Measurements from ENCODE around the gene LEP. TPM values are rescaled to one million over a fixed set of nuclear protein-coding genes. Genes with fewer than 3 reads are reported as not detected.

Gene LEP
- total RNA-seq, 1 experiment from 2014 or later: not detected

DNA sequence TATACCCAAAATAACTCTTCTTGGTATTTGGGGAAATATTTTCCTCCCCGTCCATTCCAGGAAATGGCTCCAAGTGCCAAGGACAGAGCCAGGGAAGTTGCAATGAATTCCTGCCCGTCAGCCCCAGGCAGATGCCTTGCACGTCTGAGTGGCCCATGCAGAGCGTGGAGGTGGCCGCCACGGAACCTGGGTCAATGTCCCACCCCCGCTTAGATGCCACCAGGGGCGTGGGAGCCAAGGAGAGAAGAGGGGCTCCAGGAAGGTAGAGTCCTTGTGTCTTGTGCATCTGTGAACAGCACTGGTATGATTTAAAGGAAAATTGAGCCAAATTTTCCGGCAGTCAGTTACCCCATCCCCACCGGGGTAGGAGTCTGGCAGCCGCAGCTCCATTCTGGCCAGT, 1.6 kb downstream of the LEP start:
- DNase-seq: no peak
- H3K4me3 ChIP-seq (ENCODE audit: low read depth, low read length): no peak overlapping the region
- no peaks in the 10 kb centered on the region for H3K36me3 Mint-ChIP-seq (ENCODE audit: insufficient read depth, unreplicated experiment)
- H3K4me1 Mint-ChIP-seq (ENCODE audit: low read depth, unreplicated experiment): no peaks in the 10 kb centered on the region
- peaks cover 10% of the 10 kb centered on the region for H3K9me3 ChIP-seq
- H3K27ac Mint-ChIP-seq (ENCODE audit: unreplicated experiment): no peak overlapping the region
- H3K36me3 ChIP-seq (ENCODE audit: control insufficient read depth, insufficient read depth, low read length): no peaks in the 10 kb centered on the region
- no peaks in the 10 kb centered on the region for H3K27me3 ChIP-seq (replicated peaks; ENCODE audit: control insufficient read depth, insufficient read depth, low read length)
- ChIA-PET CTCF (no interaction called here), POLR2A (no interaction called here)
- intact Hi-C loops (cut with micrococcal nuclease; ENCODE audit: unreplicated experiment): no loop called here
- BruUV-seq (replicated peaks): no TSS peak
- H3K27me3 Mint-ChIP-seq (ENCODE audit: insufficient read depth, unreplicated experiment): no peaks in the 10 kb centered on the region
- H3K9me3 Mint-ChIP-seq (ENCODE audit: unreplicated experiment): peaks cover 18% of the 10 kb centered on the region
- no peak overlapping the region for H3K4me3 Mint-ChIP-seq (ENCODE audit: unreplicated experiment)
- TF ChIP-seq, protein P1, sequence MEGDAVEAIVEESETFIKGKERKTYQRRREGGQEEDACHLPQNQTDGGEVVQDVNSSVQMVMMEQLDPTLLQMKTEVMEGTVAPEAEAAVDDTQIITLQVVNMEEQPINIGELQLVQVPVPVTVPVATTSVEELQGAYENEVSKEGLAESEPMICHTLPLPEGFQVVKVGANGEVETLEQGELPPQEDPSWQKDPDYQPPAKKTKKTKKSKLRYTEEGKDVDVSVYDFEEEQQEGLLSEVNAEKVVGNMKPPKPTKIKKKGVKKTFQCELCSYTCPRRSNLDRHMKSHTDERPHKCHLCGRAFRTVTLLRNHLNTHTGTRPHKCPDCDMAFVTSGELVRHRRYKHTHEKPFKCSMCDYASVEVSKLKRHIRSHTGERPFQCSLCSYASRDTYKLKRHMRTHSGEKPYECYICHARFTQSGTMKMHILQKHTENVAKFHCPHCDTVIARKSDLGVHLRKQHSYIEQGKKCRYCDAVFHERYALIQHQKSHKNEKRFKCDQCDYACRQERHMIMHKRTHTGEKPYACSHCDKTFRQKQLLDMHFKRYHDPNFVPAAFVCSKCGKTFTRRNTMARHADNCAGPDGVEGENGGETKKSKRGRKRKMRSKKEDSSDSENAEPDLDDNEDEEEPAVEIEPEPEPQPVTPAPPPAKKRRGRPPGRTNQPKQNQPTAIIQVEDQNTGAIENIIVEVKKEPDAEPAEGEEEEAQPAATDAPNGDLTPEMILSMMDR (IDR thresholded peaks at IDR 0.05; ENCODE audit: insufficient read depth in 1 of 2, low read depth in 1 of 2, low read length in 1 of 2, severe bottlenecking in 1 of 2, unreplicated experiment in 1 of 2): no peak
- H3K4me1 ChIP-seq: no peaks in the 10 kb centered on the region

DNA sequence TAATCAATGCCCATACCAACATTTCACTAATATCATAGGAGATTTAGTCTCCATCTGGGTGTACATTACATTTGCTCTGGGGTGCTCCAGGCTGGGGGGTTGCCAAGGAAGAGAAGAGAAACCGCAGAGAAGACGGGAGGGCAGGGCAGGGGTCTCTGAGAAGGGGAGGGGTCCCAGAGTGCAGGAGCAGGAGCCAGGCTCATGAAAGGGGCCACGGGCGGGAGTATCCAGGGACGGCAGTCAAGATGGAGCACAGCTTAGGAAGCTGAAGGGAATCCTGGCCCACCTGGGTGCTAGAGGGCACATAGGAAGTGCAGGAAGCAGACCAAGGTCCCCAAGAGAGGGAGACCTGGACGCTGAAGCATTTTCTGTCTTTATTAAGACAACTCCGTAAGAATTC, 2.2 kb downstream of the LEP start:
- intact Hi-C loops (cut with micrococcal nuclease; ENCODE audit: unreplicated experiment): no loop called here
- TF ChIP-seq, protein P1 (IDR thresholded peaks at IDR 0.05; ENCODE audit: insufficient read depth in 1 of 2, low read depth in 1 of 2, low read length in 1 of 2, severe bottlenecking in 1 of 2, unreplicated experiment in 1 of 2): no peak
- H3K9me3 Mint-ChIP-seq (ENCODE audit: unreplicated experiment): peaks cover 12% of the 10 kb centered on the region
- no peak overlapping the region for H3K27ac Mint-ChIP-seq (ENCODE audit: unreplicated experiment)
- no TSS peak for BruUV-seq (replicated peaks)
- Histone ChIP-seq H3K27me3 (replicated peaks; ENCODE audit: control insufficient read depth, insufficient read depth, low read length) (no peaks in the 10 kb centered on the region), H3K4me3 (ENCODE audit: low read depth, low read length) (no peak overlapping the region), H3K36me3 (ENCODE audit: control insufficient read depth, insufficient read depth, low read length) (no peaks in the 10 kb centered on the region), H3K9me3 (peaks cover 10% of the 10 kb centered on the region), H3K4me1 (no peaks in the 10 kb centered on the region)
- H3K4me3 Mint-ChIP-seq (ENCODE audit: unreplicated experiment): no peak overlapping the region
- DNase-seq: no peak
- POLR2A ChIA-PET: no interaction called here
- CTCF ChIA-PET: no interaction called here
- no peaks in the 10 kb centered on the region for H3K27me3 Mint-ChIP-seq (ENCODE audit: insufficient read depth, unreplicated experiment)
- no peaks in the 10 kb centered on the region for H3K36me3 Mint-ChIP-seq (ENCODE audit: insufficient read depth, unreplicated experiment)
- no peaks in the 10 kb centered on the region for H3K4me1 Mint-ChIP-seq (ENCODE audit: low read depth, unreplicated experiment)

DNA sequence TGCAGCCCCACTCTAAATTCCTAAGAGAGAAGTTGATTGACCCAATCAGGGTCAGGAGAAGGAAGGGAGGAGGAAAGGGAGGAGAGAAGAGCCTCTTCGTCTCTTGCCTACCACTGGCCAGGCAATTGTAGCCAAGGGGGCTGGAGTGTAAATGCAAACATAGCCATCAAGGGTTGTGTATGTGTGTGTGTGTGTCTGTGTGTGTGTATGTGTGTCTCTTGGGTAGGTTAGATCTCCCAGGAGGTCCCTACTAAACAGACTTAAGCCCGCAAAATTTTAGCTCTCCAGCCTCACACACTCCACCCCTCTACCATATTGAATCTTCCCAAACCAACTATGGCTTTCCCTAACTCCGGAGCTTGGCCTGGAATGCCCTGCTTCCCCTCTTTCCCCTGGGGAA, 3.8 kb downstream of the LEP start:
- intact Hi-C loops (cut with micrococcal nuclease; ENCODE audit: unreplicated experiment): no loop called here
- POLR2A ChIA-PET: no interaction called here
- H3K27ac Mint-ChIP-seq (ENCODE audit: unreplicated experiment): no peak overlapping the region

More for the DNA sequence above, 3.8 kb downstream of the LEP start:
- Mint-ChIP-seq H3K9me3 (ENCODE audit: unreplicated experiment) (no peaks in the 10 kb centered on the region), H3K4me3 (ENCODE audit: unreplicated experiment) (no peak overlapping the region), H3K27me3 (ENCODE audit: insufficient read depth, unreplicated experiment) (no peaks in the 10 kb centered on the region), H3K36me3 (ENCODE audit: insufficient read depth, unreplicated experiment) (no peaks in the 10 kb centered on the region), H3K4me1 (ENCODE audit: low read depth, unreplicated experiment) (no peaks in the 10 kb centered on the region)
- TF ChIP-seq, protein P1 (IDR thresholded peaks at IDR 0.05; ENCODE audit: insufficient read depth in 1 of 2, low read depth in 1 of 2, low read length in 1 of 2, severe bottlenecking in 1 of 2, unreplicated experiment in 1 of 2): no peak
- no peaks in the 10 kb centered on the region for H3K36me3 ChIP-seq (ENCODE audit: control insufficient read depth, insufficient read depth, low read length)
- H3K27me3 ChIP-seq (replicated peaks; ENCODE audit: control insufficient read depth, insufficient read depth, low read length): no peaks in the 10 kb centered on the region
- no peak overlapping the region for H3K4me3 ChIP-seq (ENCODE audit: low read depth, low read length)
- H3K9me3 ChIP-seq: peaks cover 4% of the 10 kb centered on the region
- no TSS peak for BruUV-seq (replicated peaks)
- no peak for DNase-seq
- CTCF ChIA-PET: no interaction called here
- H3K4me1 ChIP-seq: no peaks in the 10 kb centered on the region
